ENCODE data around the gene DHX16. TPM values are rescaled to one million over a fixed set of nuclear protein-coding genes. Genes with fewer than 3 reads are reported as not detected.
A peak's percentile ranks its signal among the peaks of the same experiment; 100 is the strongest.

Gene DHX16
- total and polyA plus RNA-seq, 2 of the 4 experiments (the other 2 are of a cell fraction): 47.9 to 48.4 TPM

DNA sequence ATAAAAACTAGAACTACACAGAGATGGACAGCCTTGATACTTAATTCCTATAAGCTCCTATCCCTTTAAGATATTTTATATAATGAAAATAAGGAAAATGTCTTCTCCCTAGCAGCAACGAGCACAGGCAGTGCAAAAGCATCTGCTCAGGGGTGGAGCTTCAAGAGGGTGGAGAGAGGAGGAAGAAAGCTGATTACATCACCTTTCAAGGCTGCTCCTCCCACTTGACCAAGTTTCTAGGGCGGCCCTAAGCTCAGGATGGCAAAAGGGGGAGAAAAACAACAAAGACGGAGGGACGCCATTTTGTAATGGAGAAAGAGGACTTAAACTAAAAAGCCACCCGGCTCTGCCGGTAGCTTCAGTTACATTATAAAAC is 58.0 kb downstream of the DHX16 start:
- H4K8ac ChIP-seq (ENCODE audit: low read depth in 2 of 2, low read length in 2 of 2): peak overlapping the region in 1 of 2 experiments; percentile 55; a peak in 1 of 4 replicates
- H3K27ac ChIP-seq (ENCODE audit: insufficient read depth, low read length): peak overlapping the region; percentile 50; the same call in 1 of the 2 replicates
- H3K56ac ChIP-seq (ENCODE audit: extremely low read depth, insufficient read depth, low read length): peak overlapping the region; percentile 69; the same call in 1 of the 2 replicates
- peak overlapping the region; percentile 93; the same call in 1 of the 2 replicates for H3K14ac ChIP-seq (replicated peaks; ENCODE audit: low read depth, low read length)
- H2BK120ac ChIP-seq (ENCODE audit: low read depth, low read length): no peak overlapping the region
- H3K9me3 ChIP-seq (ENCODE audit: control insufficient read depth, insufficient read depth, low read length): no peaks in the 10 kb centered on the region
- ATAC-seq (ENCODE audit: low read depth) (peak; percentile 53), DNase-seq (peak; percentile 98)
- H2BK15ac ChIP-seq (ENCODE audit: low read depth, low read length): no peak overlapping the region
- no peak overlapping the region for H2BK20ac ChIP-seq (ENCODE audit: low read depth, low read length)
- no peak overlapping the region for H2AK5ac ChIP-seq (ENCODE audit: low read depth, low read length)
- CTCF ChIA-PET: interaction anchor here (0.7 kb wide), 1 partner anchor 472 kb away, joined by 5 read pairs; no protein-coding TSS in a partner anchor
- in situ Hi-C loops (cut with MboI; ENCODE audit: low sequenced_read_pairs) (no loop called here), dilution Hi-C loops (cut with HindIII; ENCODE audit: low sequenced_read_pairs, unreplicated experiment) (no loop called here), intact Hi-C loops (cut with micrococcal nuclease) (no loop called here)
- no peak overlapping the region for H2AK9ac ChIP-seq (replicated peaks; ENCODE audit: low read depth, low read length, poor library complexity)
- no peak overlapping the region for H3K18ac ChIP-seq (ENCODE audit: low read depth, low read length)
- no peaks in the 10 kb centered on the region for H3K27me3 ChIP-seq (ENCODE audit: control insufficient read depth, insufficient read depth, low read length)
- peaks cover 50% of the 10 kb centered on the region for H4K20me1 ChIP-seq (ENCODE audit: insufficient read depth, low read length)
- H4K91ac ChIP-seq (ENCODE audit: insufficient read depth, low read depth, low read length): no peak overlapping the region
- H4K5ac ChIP-seq (ENCODE audit: low read depth, low read length): no peak overlapping the region
- WGBS, 2 experiments (ENCODE audit: extremely low coverage in 2 of 2, insufficient read length in 1 of 2): no CpG with 5 or more reads among the region's 6 CpGs
- H3K9me1 ChIP-seq (ENCODE audit: insufficient read depth, low read length): peaks cover 10% of the 10 kb centered on the region
- peak overlapping the region; percentile 71; the same call in 1 of the 2 replicates for H3K4ac ChIP-seq (ENCODE audit: low read depth, low read length)
- H2AFZ ChIP-seq (replicated peaks; ENCODE audit: low read length, poor library complexity): no peak overlapping the region
- peak overlapping the region; percentile 92 for H2BK5ac ChIP-seq (ENCODE audit: low read depth, low read length, poor library complexity, severe bottlenecking)
- peaks cover 8% of the 10 kb centered on the region for H3K4me1 ChIP-seq (ENCODE audit: control insufficient read depth, insufficient read depth, low read length)
- TF ChIP-seq RFX5 (IDR thresholded peaks at IDR 0.05; ENCODE audit: low read depth, low read length) (peak; percentile 55; the same call in 1 of the 2 replicates), CEBPB (IDR thresholded peaks at IDR 0.05; ENCODE audit: low read depth, low read length) (peak; percentile 93), CTCF (conservative IDR thresholded peaks at IDR 0.05; ENCODE audit: low read depth, low read length) (no peak), USF2 (IDR thresholded peaks at IDR 0.05; ENCODE audit: low read depth, low read length) (no peak), RAD21 (IDR thresholded peaks at IDR 0.05; ENCODE audit: low read length) (no peak), MAZ (IDR thresholded peaks at IDR 0.05; ENCODE audit: borderline replicate concordance, low read depth, low read length) (peak; percentile 49; the same call in 1 of the 2 replicates)
- peak overlapping the region; percentile 76; the same call in 1 of the 2 replicates for H3K9ac ChIP-seq (ENCODE audit: low read depth, low read length)
- H3K4me2 ChIP-seq (ENCODE audit: low read depth, low read length): peak overlapping the region; percentile 89
- H3K4me3 ChIP-seq (ENCODE audit: insufficient read depth, low read depth, low read length): peak overlapping the region; percentile 26; the same call in 1 of the 2 replicates
- H3K23ac ChIP-seq (ENCODE audit: low read depth, low read length): no peak overlapping the region; the same call in 1 of the 2 replicates
- POLR2A ChIA-PET (ENCODE audit: unreplicated experiment): interaction anchor here (0.5 to 1.3 kb wide), 14 partner anchors 10 to 1465 kb away, joined by 3 to 23 read pairs (median 6); no protein-coding TSS in a partner anchor
- BruUV-seq (replicated peaks): no TSS peak
- peaks cover 19% of the 10 kb centered on the region for H3K36me3 ChIP-seq (ENCODE audit: control insufficient read depth, insufficient read depth, low read length)
- peaks cover 36 to 66% of the 10 kb centered on the region in 2 experiments for H3K79me1 ChIP-seq (ENCODE audit: low read depth in 1 of 2, low read length in 2 of 2)

All from IMR-90 (cell line).